Liver (tissue), 9 donors: ENCODE measurements around the gene NDFIP2. TPM values are rescaled to one million over a fixed set of nuclear protein-coding genes. Genes with fewer than 3 reads are reported as not detected.

ENCODE experiments used
- DNase-seq: peaks from one replicate; pipeline ENCODE4 v3.0.0-alpha.2; 2017; ENCODE audit warnings: low spot score
- H3K27ac ChIP-seq, 2 donors: one replicate each; pipeline ENCODE4 v1.7.0; 2013; ENCODE audit warnings: inconsistent platforms in 2 of 2, low read length in 2 of 2, control low read depth in 1 of 2, low read depth in 1 of 2, mild to moderate bottlenecking in 1 of 2
- H3K27me3 ChIP-seq, 4 donors: one replicate each; pipeline versions ENCODE4 v1.6.1 to v1.7.0; 2013; ENCODE audit warnings: low read length in 3 of 4, inconsistent platforms in 1 of 4, mild to moderate bottlenecking in 1 of 4, moderate library complexity in 1 of 4; ENCODE audit not compliant: control insufficient read depth in 4 of 4, insufficient read depth in 4 of 4
- H3K36me3 ChIP-seq, 4 donors: one replicate each; pipeline versions ENCODE4 v1.6.1 to v1.7.0; 2013; ENCODE audit warnings: low read length in 3 of 4, mild to moderate bottlenecking in 3 of 4, low read depth in 1 of 4, moderate library complexity in 1 of 4; ENCODE audit not compliant: control insufficient read depth in 4 of 4, insufficient read depth in 3 of 4
- H3K4me1 ChIP-seq, 4 donors: one replicate each; pipeline versions ENCODE4 v1.6.1 to v1.7.0; 2013; ENCODE audit warnings: low read length in 3 of 4, mild to moderate bottlenecking in 3 of 4, moderate library complexity in 1 of 4; ENCODE audit not compliant: control insufficient read depth in 4 of 4, insufficient read depth in 4 of 4
- H3K4me3 ChIP-seq, 3 donors: one replicate each; pipeline versions ENCODE4 v1.6.1 to v1.7.0; 2013; ENCODE audit warnings: low read length in 3 of 3, control low read depth in 1 of 3, low read depth in 1 of 3, mild to moderate bottlenecking in 1 of 3
- H3K9ac ChIP-seq, 2 donors: one replicate each; pipeline ENCODE4 v1.7.0; 2013; ENCODE audit warnings: low read length in 2 of 2, mild to moderate bottlenecking in 2 of 2, moderate library complexity in 2 of 2, control low read depth in 1 of 2, low read depth in 1 of 2
- H3K9me3 ChIP-seq, 4 donors: one replicate each; pipeline versions ENCODE4 v1.6.1 to v1.7.0; 2013; ENCODE audit warnings: low read length in 3 of 4; ENCODE audit not compliant: control insufficient read depth in 4 of 4
- ATF3 ChIP-seq: IDR thresholded peaks from 2 replicates; pipeline ENCODE4 v1.6.1; 2016; ENCODE audit warnings: antibody characterized with exemption
- CTCF ChIP-seq: fragments of 150-350 bp; IDR thresholded peaks from 2 replicates; pipeline ENCODE4 v1.5.1; 2017; ENCODE audit warnings: improper control_type of control experiment, low read depth, low read length; ENCODE audit not compliant: missing input control
- EGR1 ChIP-seq, 2 donors: IDR thresholded peaks; 2 replicates each; pipeline ENCODE4 v1.6.1; 2016 to 2018; ENCODE audit warnings: antibody characterized with exemption in 2 of 2, low read depth in 2 of 2
- FOXA1 ChIP-seq: IDR thresholded peaks from 2 replicates; pipeline ENCODE4 v1.6.1; 2016; ENCODE audit warnings: antibody characterized with exemption
- FOXA2 ChIP-seq: IDR thresholded peaks from 2 replicates; pipeline ENCODE4 v1.6.1; 2016; ENCODE audit warnings: antibody characterized with exemption
- GABPA ChIP-seq, 2 donors: IDR thresholded peaks in 1 of 2; conservative IDR thresholded peaks in 1 of 2; 2 replicates each; pipeline ENCODE4 v1.6.1; 2016; ENCODE audit warnings: antibody characterized with exemption in 2 of 2, mild to moderate bottlenecking in 1 of 2, moderate library complexity in 1 of 2
- HNF4G ChIP-seq: IDR thresholded peaks from 2 replicates; pipeline ENCODE4 v1.6.1; 2016; ENCODE audit warnings: antibody characterized with exemption
- NR2F2 ChIP-seq: IDR thresholded peaks from 2 replicates; pipeline ENCODE4 v1.6.1; 2016; ENCODE audit warnings: antibody characterized with exemption
- RAD21 ChIP-seq, 2 donors: IDR thresholded peaks; 2 replicates each; pipeline ENCODE4 v1.6.1; 2016; ENCODE audit warnings: antibody characterized with exemption in 2 of 2, mild to moderate bottlenecking in 2 of 2
- REST ChIP-seq: IDR thresholded peaks from 2 replicates; pipeline ENCODE4 v1.6.1; 2016; ENCODE audit warnings: antibody characterized with exemption, mild to moderate bottlenecking
- RXRA ChIP-seq, 2 donors: IDR thresholded peaks; 2 replicates each; pipeline ENCODE4 v1.6.1; 2017 to 2018; ENCODE audit warnings: antibody characterized with exemption in 2 of 2, mild to moderate bottlenecking in 1 of 2
- SP1 ChIP-seq: IDR thresholded peaks from 2 replicates; pipeline ENCODE4 v1.6.1; 2018; ENCODE audit warnings: antibody characterized with exemption, mild to moderate bottlenecking
- ZBTB33 ChIP-seq: IDR thresholded peaks from 2 replicates; pipeline ENCODE4 v1.6.1; 2016; ENCODE audit warnings: antibody characterized with exemption
- WGBS: extraction: QIAGEN DNeasy Blood & Tissue Kit; methylation state at CpG from one replicate; pipeline ENCODE4 v1.1.7; 2013; 5-methylcytosine and 5-hydroxymethylcytosine counted together
- polyA plus RNA-seq, 2 donors: library from polyadenylated mRNA; stranded (reverse) in 1 of 2; unstranded in 1 of 2; fragments of 200-250 nt in 1 of 2; fragments of >200 nt in 1 of 2; fragmentation: Nextera tagmentation in 1 of 2; extraction: Ambion mirVana in 1 of 2; gene quantifications; one replicate each; pipeline versions ENCODE4 v1.2.1 to v1.2.3, GENCODE V29; 2013 to 2015
- total RNA-seq, 2 donors: library from RNA; depleted of rRNA; stranded (reverse); fragments of >200 nt; gene quantifications; one replicate each; pipeline ENCODE4 v1.2.3, GENCODE V29; 2014
- donor health status: healthy.
- donor health status: healthy.
- donor health status: healthy.
- donor health status: healthy.
- donor health status: healthy.

The NDFIP2 gene
- total and polyA plus RNA-seq, 4 donors = 15.5 to 22.2 (median 16.3) TPM

GRCh38 chr13:79591493-79591892 is 110.5 kb downstream of the NDFIP2 start:
- Histone ChIP-seq H3K27me3 (no peaks in the 10 kb centered on the region), H3K9me3 (no peaks in the 10 kb centered on the region), H3K4me1 (no peaks in the 10 kb centered on the region), H3K9ac (no peak overlapping the region), H3K27ac (no peak overlapping the region), H3K36me3 (no peaks in the 10 kb centered on the region), H3K4me3 (no peak overlapping the region)
- no peak for TF ChIP-seq ZBTB33
- no peak for TF ChIP-seq CTCF
- TF ChIP-seq EGR1 (IDR thresholded peaks at IDR 0.05; ENCODE audit: low read depth in 2 of 2) = no peak
- TF ChIP-seq ATF3 = no peak
- no peak for TF ChIP-seq FOXA2
- TF ChIP-seq FOXA1 = no peak
- TF ChIP-seq RXRA (IDR thresholded peaks at IDR 0.05) = no peak
- no peak for TF ChIP-seq HNF4G
- TF ChIP-seq GABPA (IDR thresholded peaks at IDR 0.05 in 1 of 2, conservative IDR thresholded peaks at IDR 0.05 in 1 of 2) = no peak
- TF ChIP-seq RAD21 (IDR thresholded peaks at IDR 0.05) = no peak
- no peak for TF ChIP-seq REST
- TF ChIP-seq NR2F2 = no peak
- no peak for TF ChIP-seq SP1
- no peak for DNase-seq

GRCh38 chr13:79593121-79593520 is 112.2 kb downstream of the NDFIP2 start:
- no peak for DNase-seq
- Histone ChIP-seq H3K27me3 (no peaks in the 10 kb centered on the region), H3K9ac (no peak overlapping the region), H3K4me3 (no peak overlapping the region), H3K9me3 (no peaks in the 10 kb centered on the region), H3K27ac (no peak overlapping the region), H3K36me3 (no peaks in the 10 kb centered on the region), H3K4me1 (no peaks in the 10 kb centered on the region)
- no peak for TF ChIP-seq REST
- no peak for TF ChIP-seq ZBTB33
- TF ChIP-seq SP1 = no peak
- 86% methylated on average over 2 of the region's 2 CpGs for WGBS
